ENCODE results near the gene DUSP9. TPM values are rescaled to one million over a fixed set of nuclear protein-coding genes. Genes with fewer than 3 reads are reported as not detected.

Gene DUSP9
- total RNA-seq, 3 donors from 2014 or later, result not detected

DNA sequence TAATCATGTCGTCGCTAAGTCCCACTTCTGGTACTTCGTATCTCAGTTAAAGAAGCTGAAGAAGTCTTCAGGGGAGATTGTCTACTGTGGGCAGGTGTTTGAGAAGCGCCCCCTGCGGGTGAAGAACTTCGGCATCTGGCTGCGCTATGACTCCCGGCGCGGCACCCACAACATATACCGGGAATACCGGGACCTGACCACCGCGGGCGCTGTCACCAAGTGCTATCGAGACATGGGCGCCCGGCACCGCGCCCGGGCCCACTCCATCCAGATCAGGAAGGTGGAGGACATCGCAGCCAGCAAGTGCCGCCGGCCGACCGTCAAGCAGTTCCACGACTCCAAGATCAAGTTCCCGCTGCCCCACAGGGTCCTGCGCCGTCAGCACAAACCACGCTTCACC is 15.3 kb downstream of the DUSP9 start:
- no peaks in the 10 kb centered on the region for H3K9me3 ChIP-seq
- intact Hi-C loops (cut with DNase I, micrococcal nuclease), result loop anchor here in 1 of 2 donors (10.0 kb wide), 1 partner anchor 107 kb away; no protein-coding TSS in a partner anchor
- H3K4me3 ChIP-seq, result no peak overlapping the region
- H3K4me1 ChIP-seq (ENCODE audit: low read depth), result no peaks in the 10 kb centered on the region
- DNase-seq, result peak; percentile 56 to 82 (median 77)
- TF ChIP-seq, protein P1, sequence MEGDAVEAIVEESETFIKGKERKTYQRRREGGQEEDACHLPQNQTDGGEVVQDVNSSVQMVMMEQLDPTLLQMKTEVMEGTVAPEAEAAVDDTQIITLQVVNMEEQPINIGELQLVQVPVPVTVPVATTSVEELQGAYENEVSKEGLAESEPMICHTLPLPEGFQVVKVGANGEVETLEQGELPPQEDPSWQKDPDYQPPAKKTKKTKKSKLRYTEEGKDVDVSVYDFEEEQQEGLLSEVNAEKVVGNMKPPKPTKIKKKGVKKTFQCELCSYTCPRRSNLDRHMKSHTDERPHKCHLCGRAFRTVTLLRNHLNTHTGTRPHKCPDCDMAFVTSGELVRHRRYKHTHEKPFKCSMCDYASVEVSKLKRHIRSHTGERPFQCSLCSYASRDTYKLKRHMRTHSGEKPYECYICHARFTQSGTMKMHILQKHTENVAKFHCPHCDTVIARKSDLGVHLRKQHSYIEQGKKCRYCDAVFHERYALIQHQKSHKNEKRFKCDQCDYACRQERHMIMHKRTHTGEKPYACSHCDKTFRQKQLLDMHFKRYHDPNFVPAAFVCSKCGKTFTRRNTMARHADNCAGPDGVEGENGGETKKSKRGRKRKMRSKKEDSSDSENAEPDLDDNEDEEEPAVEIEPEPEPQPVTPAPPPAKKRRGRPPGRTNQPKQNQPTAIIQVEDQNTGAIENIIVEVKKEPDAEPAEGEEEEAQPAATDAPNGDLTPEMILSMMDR (IDR thresholded peaks at IDR 0.05), result no peak
- peak; percentile 42 for ATAC-seq
- no peaks in the 10 kb centered on the region for H3K36me3 ChIP-seq (ENCODE audit: low read depth)

DNA sequence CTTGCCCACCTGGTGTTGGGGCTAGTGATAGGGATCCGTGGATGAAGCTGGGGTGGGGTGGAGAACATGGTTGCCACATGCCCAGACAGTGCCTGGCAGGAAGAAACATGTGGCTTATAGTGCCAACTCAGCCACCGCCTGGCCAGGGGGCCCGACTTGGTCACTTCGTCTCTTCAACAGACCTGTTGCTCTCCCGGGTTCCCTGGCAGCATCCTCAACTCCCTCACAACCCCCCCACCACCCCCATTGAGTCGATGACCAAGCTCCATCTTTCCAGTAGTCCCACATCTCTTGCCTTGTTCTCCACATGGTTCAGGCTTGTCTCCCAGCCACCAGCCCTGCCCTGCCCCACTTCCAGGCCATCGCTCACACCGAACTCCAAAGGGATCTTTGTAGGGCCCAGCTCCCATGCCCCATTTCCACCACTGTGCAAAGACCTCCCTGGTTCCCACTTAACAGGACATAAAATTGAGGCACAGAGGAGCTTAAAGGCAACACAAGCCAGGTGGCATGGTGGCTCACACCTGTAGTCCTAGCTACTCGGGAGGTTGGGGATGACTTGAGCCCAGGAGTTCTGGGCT is 18.8 kb downstream of the DUSP9 start:
- DNase-seq (no peak), ATAC-seq (no peak)
- no peaks in the 10 kb centered on the region for H3K36me3 ChIP-seq (ENCODE audit: low read depth)
- H3K4me3 ChIP-seq, result no peak overlapping the region
- no peaks in the 10 kb centered on the region for H3K9me3 ChIP-seq
- intact Hi-C loops (cut with DNase I, micrococcal nuclease), result loop anchor here in 1 of 2 donors (10.0 kb wide), 1 partner anchor 111 kb away; no protein-coding TSS in a partner anchor
- TF ChIP-seq, protein P1 (IDR thresholded peaks at IDR 0.05), result no peak
- H3K4me1 ChIP-seq (ENCODE audit: low read depth), result no peaks in the 10 kb centered on the region

DNA sequence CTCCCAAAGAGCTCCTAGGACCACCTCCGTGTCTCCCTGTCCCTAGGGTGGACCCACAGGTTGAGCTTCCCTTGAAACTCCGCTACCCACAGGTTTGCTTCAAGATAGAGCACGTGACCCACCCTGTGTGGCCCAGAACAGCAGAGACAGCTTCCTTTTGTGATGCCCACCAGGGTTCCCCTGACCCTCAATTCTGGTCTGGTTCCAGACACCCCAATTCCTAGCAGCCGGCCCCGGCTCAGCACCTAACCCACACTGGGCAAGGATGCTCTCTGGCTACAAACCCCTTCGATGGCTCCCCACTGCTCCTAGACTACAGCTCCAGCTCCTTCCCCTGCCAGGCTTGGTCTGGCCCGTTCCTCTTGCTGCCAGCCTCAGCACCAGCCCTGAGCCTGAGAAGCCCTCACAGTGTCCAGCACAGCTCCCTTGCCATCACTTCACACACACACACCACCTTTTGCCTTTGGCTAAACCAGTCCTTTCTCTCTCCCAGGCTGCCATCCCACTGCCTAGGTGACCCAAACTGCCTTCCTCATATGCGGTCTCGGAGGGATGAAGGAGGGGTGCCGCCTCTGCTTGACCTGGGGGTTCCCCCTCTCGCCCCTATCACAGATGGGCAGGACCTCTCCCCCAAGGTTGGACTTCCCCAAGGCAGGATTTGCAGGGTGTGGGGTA is 20.4 kb downstream of the DUSP9 start:
- DNase-seq (no peak), ATAC-seq (no peak)
- TF ChIP-seq, protein P1 (IDR thresholded peaks at IDR 0.05), result no peak
- H3K4me1 ChIP-seq (ENCODE audit: low read depth), result no peaks in the 10 kb centered on the region
- intact Hi-C loops (cut with DNase I, micrococcal nuclease), result loop anchor here in 1 of 2 donors (10.0 kb wide), 1 partner anchor 113 kb away; no protein-coding TSS in a partner anchor
- H3K36me3 ChIP-seq (ENCODE audit: low read depth), result no peaks in the 10 kb centered on the region
- H3K9me3 ChIP-seq, result no peaks in the 10 kb centered on the region
- H3K4me3 ChIP-seq, result no peak overlapping the region

DNA sequence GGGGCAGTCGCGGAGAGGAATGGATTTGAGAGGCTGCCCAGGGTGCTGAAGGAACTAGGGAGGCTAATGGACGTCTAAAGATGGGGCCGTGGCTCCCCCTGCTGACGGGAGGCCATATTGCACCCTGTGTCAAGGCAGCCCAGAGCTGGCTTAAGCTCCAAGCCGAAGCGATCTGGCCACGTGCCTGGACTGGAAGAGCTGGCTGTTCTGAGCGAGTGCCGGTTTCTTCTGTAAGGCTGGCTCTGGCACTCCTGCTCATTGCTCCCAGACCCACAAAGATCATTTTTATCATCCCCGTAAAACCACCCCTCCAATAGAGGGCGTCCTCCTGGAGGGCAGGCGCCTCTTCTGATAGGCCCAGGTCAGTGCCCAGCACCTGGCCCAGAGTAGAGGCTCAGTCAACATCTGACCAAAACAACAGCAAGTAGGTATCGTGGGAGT is 21.0 kb downstream of the DUSP9 start:
- Histone ChIP-seq H3K36me3 (ENCODE audit: low read depth) (no peaks in the 10 kb centered on the region), H3K9me3 (no peaks in the 10 kb centered on the region), H3K4me3 (no peak overlapping the region), H3K4me1 (ENCODE audit: low read depth) (no peaks in the 10 kb centered on the region)
- peak; percentile 90 for ATAC-seq
- intact Hi-C loops (cut with DNase I, micrococcal nuclease), result loop anchor here in 1 of 2 donors (10.0 kb wide), 1 partner anchor 113 kb away; no protein-coding TSS in a partner anchor
- TF ChIP-seq, protein P1 (IDR thresholded peaks at IDR 0.05), result peak; percentile 46
- peak; percentile 76 to 85 (median 82) for DNase-seq

DNA sequence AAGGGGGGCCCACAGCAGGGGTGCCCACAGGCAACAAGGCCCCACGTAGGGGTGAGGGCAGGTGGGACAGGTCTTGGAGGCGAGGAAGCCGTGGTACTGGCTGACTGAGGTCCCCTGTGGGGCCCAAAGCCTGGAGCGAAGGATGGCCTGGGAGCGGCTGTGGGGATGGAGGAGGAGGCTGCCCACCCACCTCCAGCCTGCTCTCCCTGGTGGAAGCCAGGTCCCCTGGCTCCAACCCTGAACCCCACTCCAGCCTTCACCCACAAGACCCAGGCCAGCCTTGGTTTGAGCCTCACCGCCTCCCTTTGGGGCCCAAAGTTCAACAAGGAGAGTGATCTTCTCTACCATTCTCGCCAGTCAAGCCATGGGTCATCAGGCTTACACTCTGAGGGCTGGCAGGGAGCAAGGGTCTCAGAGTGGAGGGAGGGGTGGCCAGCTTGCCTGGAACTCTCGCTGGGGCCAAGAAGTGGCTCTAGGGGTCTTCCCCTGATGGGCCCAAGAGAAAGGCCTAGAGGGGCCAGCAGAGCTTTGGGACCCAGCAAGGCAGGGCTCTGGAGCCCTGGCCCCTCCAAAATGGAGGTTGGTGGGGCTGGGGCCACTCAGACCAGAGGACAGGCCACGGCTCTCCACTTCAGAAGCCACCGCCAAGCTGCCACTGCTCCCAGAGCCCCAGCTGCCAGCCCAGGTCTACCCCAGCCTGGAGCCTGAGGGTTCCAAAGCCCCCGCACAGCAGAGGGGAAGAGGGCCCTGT is 21.6 kb downstream of the DUSP9 start:
- no peak for DNase-seq
- TF ChIP-seq, protein P1 (IDR thresholded peaks at IDR 0.05), result no peak
- Histone ChIP-seq H3K4me1 (ENCODE audit: low read depth) (no peaks in the 10 kb centered on the region), H3K9me3 (no peaks in the 10 kb centered on the region), H3K4me3 (no peak overlapping the region), H3K36me3 (ENCODE audit: low read depth) (no peaks in the 10 kb centered on the region)
- intact Hi-C loops (cut with DNase I, micrococcal nuclease), result loop anchor here in 1 of 2 donors (10.0 kb wide), 1 partner anchor 114 kb away; no protein-coding TSS in a partner anchor
- no peak for ATAC-seq

All from mucosa of descending colon (tissue), 3 donors.